Heart left ventricle (tissue), 13 donors: ENCODE measurements around the gene OOSP3.
"Not testable (repeated sequence)": the region's sequence is repeated elsewhere in the genome, so short reads cannot be mapped to it uniquely, and the experiment has no call there.

Experiments used
- CTCF ChIP-seq, 12 donors: fragments of 200-600 bp; sonication (generic) in 4 of 12; IDR thresholded peaks; one replicate each; pipeline versions ENCODE4 v1.5.0 to v1.8.0; 2018 to 2022; ENCODE audit warnings: antibody characterized with exemption in 12 of 12, mild to moderate bottlenecking in 5 of 12
- POLR2A ChIP-seq, 2 donors: fragments of 450-650 bp; IDR thresholded peaks; one replicate each; pipeline ENCODE4 v1.6.1; 2017; ENCODE audit warnings: antibody characterized with exemption in 2 of 2, mild to moderate bottlenecking in 2 of 2, moderate library complexity in 2 of 2
- donor health status: ischemic (EF 13 %, LVEDD 7.1; RV severe dilation, severe dysfunction).
- donor health status: DM: no; HTN: yes; CAD: no.
- donor health status: DM: no; HTN: no; CAD: no.
- donor health status: ischemic (EF 25% LVEDD 6.9; RV normal size, moderate dysfunction).
- donor health status: ischemic (EF 25% LVEDD 5.7; RV mildly dilated, moderate dysfunction).
- donor health status: ischemic (EF 35%, LVEDD 5.7; RV mildly dilated, moderate dysfunction).
- donor health status: nonischemic (EF 11% LVEDD 7.7; RV severe dilation, severe dysfunction).
- donor health status: DM: yes; HTN: yes; CAD: no.
- donor health status: PGD.
- donor health status: ischemic (EF 29% LVEDD 5.4; RV normal size, mild dysfunction).
- donor health status: nonischemic (EF 23%, LVEDD 6.1; RV moderate dilation, normal function).

DNA sequence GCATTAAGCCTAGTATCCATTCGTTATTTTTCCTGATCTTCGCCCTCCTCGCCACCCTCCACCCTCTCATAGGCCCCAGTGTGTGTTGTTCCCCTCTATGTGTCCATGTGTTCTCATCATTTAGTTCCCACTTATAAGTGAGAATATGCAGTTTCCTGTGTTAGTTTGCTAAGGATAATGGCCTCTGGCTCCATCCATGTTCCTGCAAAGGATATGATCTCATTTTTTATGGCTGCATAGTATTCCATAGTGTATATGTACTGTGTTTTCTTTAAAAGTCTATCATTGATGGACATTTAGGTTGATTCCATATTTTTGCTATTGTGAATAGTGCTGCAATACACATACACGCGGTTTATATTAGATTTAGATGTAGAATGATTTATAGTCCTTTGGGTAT lies 27.2 kb upstream of the OOSP3 start:
- not testable (repeated sequence) for TF ChIP-seq POLR2A, CTCF (IDR thresholded peaks at IDR 0.05)
